ENCODE measurements around the gene SERPIND1.

The SERPIND1 gene

GRCh38 chr22:20741008-20741633, 32.8 kb upstream of the SERPIND1 start:
- H3K4me1 ChIP-seq (ENCODE audit: control insufficient read depth, insufficient read depth, low read depth, low read length), result no peaks in the 10 kb centered on the region
- WGBS, result 100% methylated on average over 6 of the region's 6 CpGs
- no peak overlapping the region for H3K4me2 ChIP-seq (ENCODE audit: low read length, poor library complexity, severe bottlenecking)
- no peak overlapping the region for H3K4ac ChIP-seq (ENCODE audit: low read depth in 1 of 2, low read length in 2 of 2)
- H3K23ac ChIP-seq (ENCODE audit: low read length in 2 of 2), result no peak overlapping the region
- no peak overlapping the region for H2BK120ac ChIP-seq (ENCODE audit: low read depth, low read length)
- H3K14ac ChIP-seq (ENCODE audit: low read length in 2 of 2), result no peak overlapping the region
- peaks cover 49 to 63% of the 10 kb centered on the region in 2 experiments for H3K36me3 ChIP-seq (ENCODE audit: control insufficient read depth in 1 of 2, insufficient read depth in 2 of 2, low read depth in 1 of 2, low read length in 2 of 2)
- no peak overlapping the region for H3K18ac ChIP-seq (ENCODE audit: low read depth in 1 of 2, low read length in 2 of 2)
- DNase-seq, result no peak
- H2AFZ ChIP-seq (ENCODE audit: low read depth, low read length), result no peak overlapping the region
- H3K4me3 ChIP-seq (ENCODE audit: insufficient read depth in 1 of 2, low read depth in 1 of 2, low read length in 2 of 2), result no peak overlapping the region
- H2AK5ac ChIP-seq (ENCODE audit: low read length, severe bottlenecking), result no peak overlapping the region
- no peak overlapping the region for H4K8ac ChIP-seq (ENCODE audit: low read length)
- H2BK12ac ChIP-seq (ENCODE audit: low read length in 2 of 2), result no peak overlapping the region
- H3K79me1 ChIP-seq (replicated peaks; ENCODE audit: low read length, poor library complexity, severe bottlenecking), result peaks cover 4% of the 10 kb centered on the region
- H3K9ac ChIP-seq (ENCODE audit: low read length), result no peak overlapping the region
- no peak overlapping the region for H2BK15ac ChIP-seq (ENCODE audit: low read depth, poor library complexity, severe bottlenecking)
- no peak overlapping the region for H2BK5ac ChIP-seq (ENCODE audit: low read depth, low read length, poor library complexity, severe bottlenecking)
- H4K91ac ChIP-seq (ENCODE audit: low read length), result peak overlapping the region; percentile 39
- peaks cover 12% of the 10 kb centered on the region for H3K9me3 ChIP-seq (ENCODE audit: control insufficient read depth, low read length)
- H3K27me3 ChIP-seq (ENCODE audit: control insufficient read depth in 1 of 2, insufficient read depth in 1 of 2, low read length in 2 of 2), result no peaks in the 10 kb centered on the region
- H3K27ac ChIP-seq (ENCODE audit: low read length, poor library complexity, severe bottlenecking), result no peak overlapping the region

GRCh38 chr22:20741634-20742581, 32.0 kb upstream of the SERPIND1 start:
- Histone ChIP-seq H2AK5ac (ENCODE audit: low read length, severe bottlenecking) (no peak overlapping the region), H3K4me1 (ENCODE audit: control insufficient read depth, insufficient read depth, low read depth, low read length) (no peaks in the 10 kb centered on the region), H3K4me3 (ENCODE audit: insufficient read depth in 1 of 2, low read depth in 1 of 2, low read length in 2 of 2) (no peak overlapping the region)

GRCh38 chr22:20742764-20743163, 31.1 kb upstream of the SERPIND1 start:
- no peak overlapping the region for H3K4me2 ChIP-seq (ENCODE audit: low read length, poor library complexity, severe bottlenecking)
- H3K27ac ChIP-seq (ENCODE audit: low read length, poor library complexity, severe bottlenecking), result no peak overlapping the region
- no peak overlapping the region for H2BK12ac ChIP-seq (ENCODE audit: low read length in 2 of 2)
- H3K4me1 ChIP-seq (ENCODE audit: control insufficient read depth, insufficient read depth, low read depth, low read length), result no peaks in the 10 kb centered on the region
- 73% methylated on average over 2 of the region's 2 CpGs for WGBS
- no peak for DNase-seq
- H3K18ac ChIP-seq (ENCODE audit: low read depth in 1 of 2, low read length in 2 of 2), result no peak overlapping the region
- no peak overlapping the region for H3K23ac ChIP-seq (ENCODE audit: low read length in 2 of 2)
- no peak overlapping the region for H3K9ac ChIP-seq (ENCODE audit: low read length)
- H3K9me3 ChIP-seq (ENCODE audit: control insufficient read depth, low read length), result peaks cover 12% of the 10 kb centered on the region
- no peak overlapping the region for H2BK120ac ChIP-seq (ENCODE audit: low read depth, low read length)
- peaks cover 54 to 78% of the 10 kb centered on the region in 2 experiments for H3K36me3 ChIP-seq (ENCODE audit: control insufficient read depth in 1 of 2, insufficient read depth in 2 of 2, low read depth in 1 of 2, low read length in 2 of 2)
- peak overlapping the region; percentile 7 for H4K8ac ChIP-seq (ENCODE audit: low read length)
- no peak overlapping the region for H2AK5ac ChIP-seq (ENCODE audit: low read length, severe bottlenecking)
- peaks cover 4% of the 10 kb centered on the region for H3K79me1 ChIP-seq (replicated peaks; ENCODE audit: low read length, poor library complexity, severe bottlenecking)
- H2AFZ ChIP-seq (ENCODE audit: low read depth, low read length), result no peak overlapping the region
- H2BK15ac ChIP-seq (ENCODE audit: low read depth, poor library complexity, severe bottlenecking), result no peak overlapping the region
- no peak overlapping the region for H4K91ac ChIP-seq (ENCODE audit: low read length)
- no peaks in the 10 kb centered on the region for H3K27me3 ChIP-seq (ENCODE audit: control insufficient read depth in 1 of 2, insufficient read depth in 1 of 2, low read length in 2 of 2)
- no peak overlapping the region for H2BK5ac ChIP-seq (ENCODE audit: low read depth, low read length, poor library complexity, severe bottlenecking)
- H3K14ac ChIP-seq (ENCODE audit: low read length in 2 of 2), result no peak overlapping the region
- H3K4me3 ChIP-seq (ENCODE audit: insufficient read depth in 1 of 2, low read depth in 1 of 2, low read length in 2 of 2), result no peak overlapping the region
- no peak overlapping the region for H3K4ac ChIP-seq (ENCODE audit: low read depth in 1 of 2, low read length in 2 of 2)

More at GRCh38 chr22:20741634-20742581, 32.0 kb upstream of the SERPIND1 start:
- Histone ChIP-seq H3K79me1 (replicated peaks; ENCODE audit: low read length, poor library complexity, severe bottlenecking) (peaks cover 4% of the 10 kb centered on the region), H2BK12ac (ENCODE audit: low read length in 2 of 2) (no peak overlapping the region), H3K27me3 (ENCODE audit: control insufficient read depth in 1 of 2, insufficient read depth in 1 of 2, low read length in 2 of 2) (no peaks in the 10 kb centered on the region), H3K14ac (ENCODE audit: low read length in 2 of 2) (no peak overlapping the region), H3K9ac (ENCODE audit: low read length) (no peak overlapping the region), H3K4me2 (ENCODE audit: low read length, poor library complexity, severe bottlenecking) (no peak overlapping the region), H2AFZ (ENCODE audit: low read depth, low read length) (no peak overlapping the region), H3K4ac (ENCODE audit: low read depth in 1 of 2, low read length in 2 of 2) (no peak overlapping the region), H2BK120ac (ENCODE audit: low read depth, low read length) (no peak overlapping the region), H3K27ac (ENCODE audit: low read length, poor library complexity, severe bottlenecking) (no peak overlapping the region), H2BK5ac (ENCODE audit: low read depth, low read length, poor library complexity, severe bottlenecking) (no peak overlapping the region), H3K36me3 (ENCODE audit: control insufficient read depth in 1 of 2, insufficient read depth in 2 of 2, low read depth in 1 of 2, low read length in 2 of 2) (peaks cover 48 to 70% of the 10 kb centered on the region in 2 experiments), H4K8ac (ENCODE audit: low read length) (no peak overlapping the region), H3K23ac (ENCODE audit: low read length in 2 of 2) (no peak overlapping the region), H3K18ac (ENCODE audit: low read depth in 1 of 2, low read length in 2 of 2) (no peak overlapping the region), H3K9me3 (ENCODE audit: control insufficient read depth, low read length) (peaks cover 12% of the 10 kb centered on the region), H2BK15ac (ENCODE audit: low read depth, poor library complexity, severe bottlenecking) (no peak overlapping the region), H4K91ac (ENCODE audit: low read length) (no peak overlapping the region)
- 85% methylated on average over 15 of the region's 16 CpGs for WGBS
- DNase-seq, result peak; percentile 19

GRCh38 chr22:20744456-20744855, 29.5 kb upstream of the SERPIND1 start:
- no peak overlapping the region for H3K4ac ChIP-seq (ENCODE audit: low read depth in 1 of 2, low read length in 2 of 2)
- H3K36me3 ChIP-seq (ENCODE audit: control insufficient read depth in 1 of 2, insufficient read depth in 2 of 2, low read depth in 1 of 2, low read length in 2 of 2), result peaks cover 56 to 84% of the 10 kb centered on the region in 2 experiments
- H3K9me3 ChIP-seq (ENCODE audit: control insufficient read depth, low read length), result peaks cover 12% of the 10 kb centered on the region

More at GRCh38 chr22:20744456-20744855, 29.5 kb upstream of the SERPIND1 start:
- DNase-seq, result no peak
- H3K18ac ChIP-seq (ENCODE audit: low read depth in 1 of 2, low read length in 2 of 2), result no peak overlapping the region
- H2BK120ac ChIP-seq (ENCODE audit: low read depth, low read length), result no peak overlapping the region
- H4K8ac ChIP-seq (ENCODE audit: low read length), result no peak overlapping the region
- H3K14ac ChIP-seq (ENCODE audit: low read length in 2 of 2), result no peak overlapping the region
- peaks cover 2% of the 10 kb centered on the region for H3K4me1 ChIP-seq (ENCODE audit: control insufficient read depth, insufficient read depth, low read depth, low read length)
- no peak overlapping the region for H2BK12ac ChIP-seq (ENCODE audit: low read length in 2 of 2)
- H3K27me3 ChIP-seq (ENCODE audit: control insufficient read depth in 1 of 2, insufficient read depth in 1 of 2, low read length in 2 of 2), result no peaks in the 10 kb centered on the region
- no peak overlapping the region for H2AK5ac ChIP-seq (ENCODE audit: low read length, severe bottlenecking)
- H3K27ac ChIP-seq (ENCODE audit: low read length, poor library complexity, severe bottlenecking), result no peak overlapping the region
- no peak overlapping the region for H3K4me3 ChIP-seq (ENCODE audit: insufficient read depth in 1 of 2, low read depth in 1 of 2, low read length in 2 of 2)
- peaks cover 2% of the 10 kb centered on the region for H3K79me1 ChIP-seq (replicated peaks; ENCODE audit: low read length, poor library complexity, severe bottlenecking)
- H3K23ac ChIP-seq (ENCODE audit: low read length in 2 of 2), result no peak overlapping the region
- no peak overlapping the region for H2BK15ac ChIP-seq (ENCODE audit: low read depth, poor library complexity, severe bottlenecking)
- H4K91ac ChIP-seq (ENCODE audit: low read length), result no peak overlapping the region
- no peak overlapping the region for H2AFZ ChIP-seq (ENCODE audit: low read depth, low read length)
- no peak overlapping the region for H2BK5ac ChIP-seq (ENCODE audit: low read depth, low read length, poor library complexity, severe bottlenecking)
- no peak overlapping the region for H3K4me2 ChIP-seq (ENCODE audit: low read length, poor library complexity, severe bottlenecking)
- WGBS, result 97% methylated on average over 14 of the region's 15 CpGs
- no peak overlapping the region for H3K9ac ChIP-seq (ENCODE audit: low read length)

Data from mesenchymal stem cell (in vitro differentiated cells and primary cell).